GM12864 (cell line): Measurements from ENCODE around the gene LARP4B.

Experiments used
- DNase-seq: peaks from one replicate; pipeline ENCODE4 v3.0.0-alpha.2; 2011; ENCODE audit warnings: low read depth
- H3K4me3 ChIP-seq: 2 replicates; pipeline ENCODE4 v1.5.1; 2011; ENCODE audit warnings: mild to moderate bottlenecking, low read depth, low read length, control low read depth
- TF ChIP-seq, protein P1 (sequence below): IDR thresholded peaks from 2 replicates; pipeline ENCODE4 v1.5.1; 2011; ENCODE audit warnings: low read depth, mild to moderate bottlenecking, moderate library complexity, low read length, control low read depth, inconsistent platforms; ENCODE audit errors: missing control alignments

LARP4B gene

DNA sequence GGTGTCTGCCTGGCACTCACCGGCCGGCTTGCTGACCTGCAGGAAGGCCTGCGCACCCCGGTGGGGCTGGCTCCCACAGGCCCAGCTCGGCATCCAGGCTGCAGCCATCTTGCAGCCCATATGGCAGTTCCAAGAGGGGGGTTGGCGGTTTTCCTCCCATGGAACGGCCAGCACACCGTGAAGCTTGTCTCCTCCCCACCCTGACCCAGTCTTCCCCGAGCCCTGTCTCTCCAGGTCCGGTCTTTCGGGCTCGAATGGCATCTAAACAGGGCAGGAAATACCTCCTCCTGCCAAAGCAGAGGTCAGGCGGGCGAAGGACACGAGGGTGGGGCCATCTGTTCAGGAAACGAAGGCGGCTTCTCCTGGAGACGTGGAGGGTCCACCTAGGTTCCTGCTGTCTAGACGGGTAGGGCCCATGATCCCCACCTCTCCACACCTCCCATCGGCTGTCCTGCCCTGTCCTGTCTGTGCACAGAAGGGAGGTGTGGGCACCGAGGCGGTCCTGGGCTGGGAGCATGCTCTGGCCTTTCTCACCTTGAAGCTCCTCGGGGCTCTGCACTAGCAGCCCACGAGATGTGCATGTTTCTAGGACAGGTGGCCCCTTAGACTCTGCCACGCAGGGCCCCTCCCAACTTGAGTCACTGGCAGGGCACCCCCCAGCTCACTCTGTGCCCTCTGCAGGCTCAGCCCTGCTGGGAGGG is 128.3 kb downstream of the LARP4B start:
- TF ChIP-seq, protein P1, sequence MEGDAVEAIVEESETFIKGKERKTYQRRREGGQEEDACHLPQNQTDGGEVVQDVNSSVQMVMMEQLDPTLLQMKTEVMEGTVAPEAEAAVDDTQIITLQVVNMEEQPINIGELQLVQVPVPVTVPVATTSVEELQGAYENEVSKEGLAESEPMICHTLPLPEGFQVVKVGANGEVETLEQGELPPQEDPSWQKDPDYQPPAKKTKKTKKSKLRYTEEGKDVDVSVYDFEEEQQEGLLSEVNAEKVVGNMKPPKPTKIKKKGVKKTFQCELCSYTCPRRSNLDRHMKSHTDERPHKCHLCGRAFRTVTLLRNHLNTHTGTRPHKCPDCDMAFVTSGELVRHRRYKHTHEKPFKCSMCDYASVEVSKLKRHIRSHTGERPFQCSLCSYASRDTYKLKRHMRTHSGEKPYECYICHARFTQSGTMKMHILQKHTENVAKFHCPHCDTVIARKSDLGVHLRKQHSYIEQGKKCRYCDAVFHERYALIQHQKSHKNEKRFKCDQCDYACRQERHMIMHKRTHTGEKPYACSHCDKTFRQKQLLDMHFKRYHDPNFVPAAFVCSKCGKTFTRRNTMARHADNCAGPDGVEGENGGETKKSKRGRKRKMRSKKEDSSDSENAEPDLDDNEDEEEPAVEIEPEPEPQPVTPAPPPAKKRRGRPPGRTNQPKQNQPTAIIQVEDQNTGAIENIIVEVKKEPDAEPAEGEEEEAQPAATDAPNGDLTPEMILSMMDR, result no peak
- H3K4me3 ChIP-seq, result no peak overlapping the region
- no peak for DNase-seq

DNA sequence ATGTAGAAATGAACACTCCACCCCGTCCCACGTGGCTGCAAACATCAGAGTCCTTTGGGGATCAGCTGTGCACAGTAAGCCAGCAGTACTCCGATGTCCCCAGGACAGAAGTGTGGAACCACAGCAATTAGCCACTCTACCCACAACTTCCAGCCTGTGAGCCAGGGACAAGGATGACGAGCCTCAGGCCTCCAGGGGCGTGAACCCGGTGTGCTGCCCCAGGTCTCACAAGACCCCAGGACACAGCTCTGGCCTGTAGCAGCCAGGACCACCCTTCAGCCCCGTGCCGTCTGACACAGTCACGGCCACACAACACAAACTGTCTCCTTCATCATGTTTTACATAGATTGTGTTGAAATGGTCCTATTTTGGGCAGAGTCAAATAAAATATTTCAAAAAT is 129.0 kb downstream of the LARP4B start:
- no peak for DNase-seq
- TF ChIP-seq, protein P1, result no peak
- H3K4me3 ChIP-seq, result no peak overlapping the region

DNA sequence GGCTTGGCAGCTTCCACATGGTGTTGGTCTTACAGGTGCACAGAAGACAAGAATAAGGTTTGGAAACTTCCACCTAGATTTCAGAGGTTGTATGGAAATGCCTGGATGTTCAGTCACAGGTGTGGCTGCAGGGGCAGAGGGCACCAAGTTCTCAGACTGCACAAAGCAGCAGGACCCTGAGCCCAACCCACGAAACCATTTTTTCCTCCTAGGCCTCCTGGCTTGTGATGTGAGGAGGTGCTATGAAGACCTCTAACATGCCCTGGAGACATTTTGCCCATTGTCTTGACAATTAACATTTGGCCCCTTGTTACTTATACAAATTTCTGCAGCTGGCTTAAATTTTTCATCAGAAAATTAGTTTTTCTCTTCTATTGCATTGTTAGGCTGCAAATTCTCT is 134.3 kb downstream of the LARP4B start:
- no peak overlapping the region for H3K4me3 ChIP-seq
- DNase-seq, result no peak

GRCh38 chr10:796233-796632 is 135.3 kb downstream of the LARP4B start:
- TF ChIP-seq, protein P1, result no peak
- no peak overlapping the region for H3K4me3 ChIP-seq

More for the DNA sequence above, 134.3 kb downstream of the LARP4B start:
- TF ChIP-seq, protein P1, result no peak

DNA sequence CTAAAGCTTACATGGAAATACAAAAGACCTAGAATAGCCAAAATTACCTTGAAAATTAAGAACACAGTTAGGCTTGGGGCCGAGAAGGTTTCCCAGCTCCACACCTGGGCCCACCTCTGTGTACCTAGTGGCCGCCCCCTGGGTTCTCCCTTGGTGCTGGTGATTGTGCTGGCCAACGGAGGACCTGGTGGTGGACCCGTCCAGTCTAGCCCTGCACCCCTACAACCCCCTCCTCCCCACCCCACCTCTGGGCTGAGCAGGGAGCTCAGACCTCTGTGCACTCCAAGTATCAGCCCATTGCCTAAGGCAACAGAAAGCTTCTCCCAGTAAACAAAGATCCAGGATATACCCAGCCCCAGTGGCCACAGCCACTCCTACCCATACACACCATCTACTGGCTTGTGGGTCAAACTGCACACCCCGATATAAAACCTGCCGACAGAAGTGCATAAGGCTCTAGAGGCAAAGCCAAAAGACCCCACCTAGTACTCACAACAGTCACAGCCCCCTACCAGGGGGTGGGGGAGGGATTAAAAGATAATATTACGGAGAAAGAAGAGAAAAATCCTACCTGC is 137.0 kb downstream of the LARP4B start:
- TF ChIP-seq, protein P1, result no peak
- no peak overlapping the region for H3K4me3 ChIP-seq
- no peak for DNase-seq

More at GRCh38 chr10:796233-796632, 135.3 kb downstream of the LARP4B start:
- DNase-seq, result no peak

DNA sequence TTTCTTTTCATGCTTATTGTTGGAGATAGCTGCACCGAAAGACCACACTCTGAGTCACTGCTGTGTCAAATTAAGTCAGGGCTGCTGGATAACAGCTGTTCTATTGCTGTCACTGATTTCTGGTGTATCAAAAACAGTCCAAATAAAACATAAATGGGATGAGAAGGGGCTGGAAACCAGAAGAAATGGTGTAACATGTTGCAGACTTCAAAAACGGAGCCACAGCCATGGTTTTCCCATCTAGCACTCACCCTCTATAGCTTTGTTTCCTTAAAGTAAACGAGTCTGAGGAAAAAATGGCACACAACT is 138.8 kb downstream of the LARP4B start:
- TF ChIP-seq, protein P1, result no peak
- no peak overlapping the region for H3K4me3 ChIP-seq
- DNase-seq, result no peak
